ENCODE results near the gene LYPD3.

LYPD3 gene

DNA sequence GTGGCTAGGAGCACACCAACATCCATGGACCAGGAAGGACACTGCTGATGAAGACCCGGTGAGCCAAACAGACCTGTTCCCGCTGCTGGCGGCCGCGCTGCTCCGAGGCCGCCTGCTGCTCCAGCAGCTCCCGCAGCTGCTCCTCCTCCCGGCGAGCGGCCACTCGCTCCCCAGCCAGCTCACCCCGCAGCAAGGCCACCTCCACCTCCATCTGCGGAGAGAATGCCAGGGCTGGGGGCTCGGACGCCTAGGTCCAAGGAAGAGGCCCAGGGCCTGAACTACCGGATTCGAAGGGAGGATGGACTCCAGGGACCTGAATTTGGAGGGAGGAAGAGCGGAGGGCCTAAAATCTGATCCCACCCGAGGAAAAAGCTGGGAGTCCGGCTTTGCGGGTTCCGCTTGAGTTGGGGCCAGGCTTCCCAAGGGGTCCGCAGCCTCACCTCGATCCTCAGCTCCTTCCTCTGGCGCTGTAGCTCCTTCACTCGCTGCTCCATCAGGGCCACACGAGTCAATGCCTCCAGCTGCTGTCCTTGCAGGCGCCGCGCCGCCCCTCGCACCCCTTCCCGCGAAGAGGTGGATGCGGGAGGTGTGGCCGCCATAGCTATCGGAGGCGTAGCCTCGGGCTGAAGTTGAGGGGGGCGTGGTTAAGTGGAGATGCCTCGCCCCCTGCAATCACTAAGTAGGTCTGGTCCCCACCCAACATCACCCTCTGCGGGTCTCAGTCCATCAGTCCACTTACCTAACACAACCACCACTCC lies 36.4 kb upstream of the LYPD3 start:
- no peak for TF ChIP-seq CTCF (IDR thresholded peaks at IDR 0.05; ENCODE audit: low read depth, low read length, missing control alignments)
- in situ Hi-C loops (cut with HindIII; ENCODE audit: low pct_ligation_motif_present, low sequenced_read_pairs): no loop called here

DNA sequence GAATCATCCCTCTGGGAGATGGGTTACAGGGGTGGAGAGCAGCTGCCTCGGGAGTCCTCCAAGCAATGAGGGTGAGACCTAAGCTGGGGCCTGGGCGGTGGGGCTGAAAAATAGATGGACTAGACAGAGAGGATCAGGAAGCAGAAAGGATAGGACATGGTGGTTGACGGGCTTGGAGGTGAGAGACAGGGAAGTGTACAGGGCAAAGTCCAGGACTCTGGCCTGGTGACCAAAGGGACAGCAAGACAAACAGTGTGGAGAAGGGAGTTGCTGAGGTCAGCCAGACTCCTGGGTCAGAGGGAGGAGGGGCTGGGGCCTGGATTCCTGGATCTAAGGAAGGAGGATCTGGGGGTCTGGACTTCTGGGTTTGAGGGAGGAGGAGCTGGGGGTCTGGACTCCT lies 33.6 kb upstream of the LYPD3 start:
- Histone ChIP-seq H3K4me3 (ENCODE audit: low read depth, low read length) (no peak overlapping the region), H3K27me3 (replicated peaks) (no peaks in the 10 kb centered on the region), H3K27ac (no peak overlapping the region), H3K36me3 (replicated peaks) (no peaks in the 10 kb centered on the region)
- DNase-seq: no peak
- TF ChIP-seq CTCF (IDR thresholded peaks at IDR 0.05; ENCODE audit: low read depth, low read length, missing control alignments): no peak
- in situ Hi-C loops (cut with HindIII; ENCODE audit: low pct_ligation_motif_present, low sequenced_read_pairs): no loop called here

More for the DNA sequence above, 36.4 kb upstream of the LYPD3 start:
- Histone ChIP-seq H3K27ac (no peak overlapping the region), H3K36me3 (replicated peaks) (no peaks in the 10 kb centered on the region), H3K4me3 (ENCODE audit: low read depth, low read length) (no peak overlapping the region), H3K27me3 (replicated peaks) (no peaks in the 10 kb centered on the region)
- no peak for DNase-seq

DNA sequence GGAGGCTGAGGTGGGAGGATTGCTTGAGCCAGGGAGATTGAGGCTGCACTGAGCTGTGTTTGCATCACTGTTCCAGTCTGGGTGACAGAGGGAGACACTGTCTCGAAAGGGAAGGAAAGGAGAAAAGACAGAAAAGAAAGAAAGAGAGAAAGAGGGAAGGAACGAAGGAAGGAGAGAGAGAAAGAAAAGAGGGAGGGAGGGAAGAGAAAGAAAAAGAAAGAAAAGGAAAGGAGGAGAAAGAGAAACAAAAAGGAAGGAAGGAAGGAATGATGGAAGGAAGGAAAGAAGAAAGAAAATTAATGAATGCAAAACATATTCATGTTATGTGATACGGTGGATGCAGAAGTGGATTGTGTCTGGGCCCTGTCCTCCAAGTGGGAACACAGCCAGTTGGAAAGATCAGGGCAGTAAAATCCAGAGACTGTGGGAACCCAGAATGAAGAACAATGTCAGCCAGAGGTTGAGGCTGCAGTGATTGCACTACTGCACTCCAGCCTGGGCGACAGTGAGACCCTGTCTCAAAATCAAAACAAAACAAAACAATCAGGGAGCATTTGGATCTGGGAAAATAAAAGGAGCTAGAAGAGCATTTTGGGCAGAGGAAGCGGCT lies 32.9 kb upstream of the LYPD3 start:
- no peak for DNase-seq
- in situ Hi-C loops (cut with HindIII; ENCODE audit: low pct_ligation_motif_present, low sequenced_read_pairs): no loop called here
- Histone ChIP-seq H3K4me3 (ENCODE audit: low read depth, low read length) (no peak overlapping the region), H3K27ac (no peak overlapping the region), H3K27me3 (replicated peaks) (no peaks in the 10 kb centered on the region), H3K36me3 (replicated peaks) (no peaks in the 10 kb centered on the region)
- no peak for TF ChIP-seq CTCF (IDR thresholded peaks at IDR 0.05; ENCODE audit: low read depth, low read length, missing control alignments)

DNA sequence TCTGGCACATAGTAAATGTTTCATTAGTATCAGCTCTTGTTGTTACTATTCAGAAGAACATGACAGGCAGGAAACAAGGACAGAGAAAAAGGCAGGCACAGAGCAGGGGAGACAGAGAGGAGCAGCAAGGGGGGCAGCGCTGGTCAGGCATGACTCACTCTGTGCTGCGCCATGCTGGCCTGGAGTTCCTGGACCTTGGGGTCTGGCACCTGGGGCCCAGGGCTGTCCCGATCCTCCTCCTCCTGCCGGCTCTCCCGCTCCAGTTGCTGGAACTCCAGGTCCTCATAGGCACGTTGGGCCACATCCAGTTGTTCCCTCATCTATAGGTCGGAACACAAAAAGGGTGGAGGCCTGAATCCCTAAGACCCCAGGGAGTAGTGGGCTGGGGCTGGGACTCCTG lies 31.6 kb upstream of the LYPD3 start:
- in situ Hi-C loops (cut with HindIII; ENCODE audit: low pct_ligation_motif_present, low sequenced_read_pairs): no loop called here
- TF ChIP-seq CTCF (IDR thresholded peaks at IDR 0.05; ENCODE audit: low read depth, low read length, missing control alignments): no peak
- no peaks in the 10 kb centered on the region for H3K36me3 ChIP-seq (replicated peaks)
- H3K27me3 ChIP-seq (replicated peaks): no peaks in the 10 kb centered on the region
- no peak overlapping the region for H3K4me3 ChIP-seq (ENCODE audit: low read depth, low read length)
- no peak overlapping the region for H3K27ac ChIP-seq
- DNase-seq: no peak

DNA sequence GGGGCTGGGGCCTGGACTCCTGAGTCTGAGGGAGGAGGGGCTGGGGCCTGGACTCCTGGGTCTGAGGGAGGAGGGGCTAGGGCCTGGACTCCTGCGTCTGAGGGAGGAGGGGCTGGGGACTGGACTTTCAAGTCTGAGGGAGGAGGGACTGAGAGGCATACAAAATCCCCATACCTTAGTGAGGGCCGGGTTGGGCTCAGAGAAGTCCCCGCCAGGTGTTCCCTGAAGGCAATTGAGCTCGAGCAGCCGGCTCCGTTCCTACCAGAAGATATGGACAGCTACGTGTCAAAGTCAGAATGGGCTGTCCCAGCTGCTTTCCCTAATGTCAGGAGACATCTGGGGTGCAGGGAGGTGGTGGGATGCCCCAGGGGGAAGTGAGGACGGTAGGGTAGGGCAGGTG lies 29.7 kb upstream of the LYPD3 start:
- no peak overlapping the region for H3K27ac ChIP-seq
- no peaks in the 10 kb centered on the region for H3K27me3 ChIP-seq (replicated peaks)
- H3K36me3 ChIP-seq (replicated peaks): no peaks in the 10 kb centered on the region
- no peak overlapping the region for H3K4me3 ChIP-seq (ENCODE audit: low read depth, low read length)
- no peak for TF ChIP-seq CTCF (IDR thresholded peaks at IDR 0.05; ENCODE audit: low read depth, low read length, missing control alignments)
- in situ Hi-C loops (cut with HindIII; ENCODE audit: low pct_ligation_motif_present, low sequenced_read_pairs): no loop called here
- no peak for DNase-seq
